T-helper 1 cell (primary cell): ENCODE results near the gene FFAR3.
"Not testable (repeated sequence)": the region's sequence is repeated elsewhere in the genome, so short reads cannot be mapped to it uniquely, and the experiment has no call there.

Source experiments
- DNase-seq, 5 donors: peaks; one replicate each; pipeline ENCODE4 v3.0.0-alpha.2; 2012 to 2020

Gene FFAR3

GRCh38 chr19:35377656-35378055 lies 19.4 kb downstream of the FFAR3 start:
- no peak for DNase-seq

- DNase-seq = no peak
Observed at GRCh38 chr19:35378356-35378755, 20.1 kb downstream of the FFAR3 start.

DNA sequence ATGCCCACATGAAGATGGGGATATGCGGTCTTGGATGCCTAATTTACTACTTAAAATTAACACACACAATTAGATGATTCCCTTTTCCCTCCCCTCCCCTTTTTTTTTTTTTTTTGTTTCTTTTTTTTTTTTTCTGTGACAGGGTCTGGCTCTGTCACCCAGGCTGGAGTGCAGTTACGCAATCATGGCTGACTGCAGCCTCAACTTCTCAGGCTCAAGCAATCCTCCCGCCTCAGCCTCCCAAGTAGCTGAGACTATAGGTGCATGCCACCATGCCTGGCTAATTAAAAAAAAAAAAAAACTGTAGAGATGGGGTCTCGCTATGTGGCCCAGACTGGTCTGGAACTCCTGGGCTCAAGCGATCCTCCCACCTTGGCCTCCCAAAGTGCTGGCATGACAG lies 21.3 kb downstream of the FFAR3 start:
- DNase-seq = not testable (repeated sequence)

GRCh38 chr19:35379992-35380391 lies 21.7 kb downstream of the FFAR3 start:
- DNase-seq = no peak

- no peak for DNase-seq
Observed at GRCh38 chr19:35380450-35381124, 22.3 kb downstream of the FFAR3 start.

DNA sequence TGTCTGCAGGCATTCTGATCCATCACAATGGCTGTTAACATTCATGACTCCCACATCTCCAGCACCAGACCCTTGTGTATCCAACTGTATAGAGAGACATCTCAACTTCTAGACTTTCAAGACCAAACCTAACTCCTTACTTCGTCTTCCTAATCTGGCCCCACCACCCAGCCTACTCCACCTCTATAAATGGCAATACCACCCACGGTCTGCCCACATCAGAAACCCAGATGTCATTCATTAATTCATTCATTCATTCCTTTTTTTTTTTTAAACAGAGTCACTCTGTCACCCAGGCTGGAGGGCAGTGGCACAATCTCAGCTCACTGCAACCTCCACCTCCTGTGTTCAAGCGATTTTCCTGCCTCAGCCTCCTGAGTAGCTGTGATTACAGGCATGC lies 23.1 kb downstream of the FFAR3 start:
- no peak for DNase-seq

- DNase-seq = no peak
Observed at GRCh38 chr19:35381926-35382325, 23.7 kb downstream of the FFAR3 start.

DNA sequence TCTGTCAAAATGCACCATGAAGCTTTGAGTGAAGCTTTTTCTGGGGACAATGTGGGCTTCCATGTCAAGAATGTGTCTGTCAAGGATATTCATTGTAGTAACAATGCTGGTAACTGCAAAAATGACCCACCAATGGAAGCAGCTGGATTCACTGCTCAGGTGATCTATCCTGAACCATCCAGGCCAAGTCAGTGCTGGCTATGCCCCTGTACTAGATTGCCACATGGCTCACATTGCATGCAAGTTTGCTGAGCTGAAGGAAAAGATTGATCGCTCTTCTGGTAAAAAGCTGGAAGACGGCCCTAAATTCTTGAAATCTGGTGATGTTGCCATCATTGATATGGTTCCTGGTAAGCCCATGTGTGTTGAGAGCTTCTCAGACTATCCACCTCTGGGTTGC lies 25.3 kb downstream of the FFAR3 start:
- no peak for DNase-seq

GRCh38 chr19:35388277-35389054 lies 30.2 kb downstream of the FFAR3 start:
- no peak for DNase-seq

- DNase-seq = no peak
Observed at GRCh38 chr19:35389192-35389861, 31.1 kb downstream of the FFAR3 start.

- no peak for DNase-seq
Observed at GRCh38 chr19:35392742-35393715, 34.8 kb downstream of the FFAR3 start.

DNA sequence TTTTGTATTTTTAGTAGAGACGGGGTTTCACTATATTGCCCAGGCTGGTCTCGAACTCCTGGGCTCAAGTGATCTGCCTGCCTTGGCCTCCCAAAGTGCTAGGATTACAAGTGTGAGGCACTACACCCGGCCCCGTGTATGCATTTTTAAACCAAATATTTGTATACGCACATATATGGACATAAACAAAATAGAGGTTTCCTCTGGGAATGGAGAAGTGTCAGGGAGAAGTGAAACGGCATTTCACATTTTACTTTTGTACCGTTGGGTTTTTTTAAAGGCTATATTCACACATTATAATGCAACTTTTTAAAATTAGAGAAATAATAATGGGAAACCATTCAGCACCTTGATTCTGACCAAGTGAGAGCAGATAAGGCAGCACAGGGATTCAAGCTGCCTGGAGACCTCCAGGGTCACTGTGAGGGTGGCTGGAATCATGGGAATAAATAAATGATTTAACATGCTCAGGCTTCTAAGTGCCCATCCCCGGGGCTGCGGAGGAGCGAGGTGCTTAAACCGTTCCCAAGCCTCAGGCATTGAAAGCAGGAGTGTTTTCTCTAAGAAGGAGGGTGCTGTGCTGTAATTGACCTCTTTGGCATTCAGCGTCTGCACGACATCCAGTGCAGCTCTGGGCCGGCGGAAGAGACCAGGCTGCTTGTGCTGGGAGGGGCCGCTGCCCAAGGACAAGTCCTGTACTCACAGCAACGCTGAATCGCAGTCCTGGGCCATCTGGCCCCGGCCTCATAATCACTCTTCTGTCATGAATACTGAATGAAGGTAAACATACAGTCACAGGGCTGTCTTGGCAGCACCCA lies 37.3 kb downstream of the FFAR3 start:
- DNase-seq = no peak

DNA sequence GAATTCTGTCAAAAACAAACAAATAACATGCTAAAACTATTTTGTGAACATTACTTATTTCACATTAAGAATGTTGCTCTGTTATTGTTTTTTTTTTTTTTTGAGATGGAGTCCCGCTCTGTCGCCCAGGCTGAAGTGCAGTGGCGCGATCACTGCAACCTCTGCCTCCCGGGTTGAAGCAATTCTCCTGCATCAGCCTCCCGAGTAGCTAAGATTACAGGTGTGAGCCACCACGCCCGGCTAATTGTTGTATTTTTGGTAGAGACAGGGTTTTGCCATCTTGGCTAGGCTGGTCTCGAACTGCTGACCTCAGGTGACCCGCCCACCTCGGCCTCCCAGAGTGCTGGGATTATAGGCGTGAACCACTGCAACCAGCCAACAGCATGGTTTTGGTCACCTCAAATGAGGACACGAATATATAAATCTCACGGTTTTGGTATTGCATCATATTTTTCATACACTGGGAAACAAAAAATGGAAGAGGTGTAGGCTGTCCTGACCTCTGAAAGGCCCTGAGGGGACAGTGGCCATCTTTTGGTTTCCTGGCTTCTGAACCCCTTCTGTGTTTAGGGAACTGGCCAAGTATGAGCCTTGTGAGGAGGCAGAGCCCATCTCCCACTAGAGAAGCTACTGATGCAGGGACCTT lies 38.1 kb downstream of the FFAR3 start:
- no peak for DNase-seq

GRCh38 chr19:35397064-35397463 lies 38.8 kb downstream of the FFAR3 start:
- DNase-seq = no peak

- DNase-seq = no peak
Observed at GRCh38 chr19:35398570-35398969, 40.3 kb downstream of the FFAR3 start.

DNA sequence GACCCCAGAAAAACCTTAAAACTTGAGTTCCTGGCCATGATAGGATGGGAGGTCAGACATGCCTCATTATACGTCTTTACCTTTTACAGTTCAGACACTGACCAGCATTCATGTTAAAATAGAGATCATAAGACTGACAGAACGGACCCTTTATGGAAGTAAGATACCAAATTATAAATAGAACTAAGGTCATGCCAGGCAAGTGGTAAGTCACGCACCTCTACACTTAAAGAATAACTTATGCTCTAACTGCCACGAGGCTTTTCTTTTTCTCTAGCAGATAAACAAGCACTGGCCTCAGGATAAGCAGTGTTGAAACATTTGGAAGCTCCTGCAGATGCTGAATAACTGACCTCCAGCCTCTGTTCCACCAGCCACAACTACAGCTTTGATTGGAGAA lies 41.0 kb downstream of the FFAR3 start:
- no peak for DNase-seq

DNA sequence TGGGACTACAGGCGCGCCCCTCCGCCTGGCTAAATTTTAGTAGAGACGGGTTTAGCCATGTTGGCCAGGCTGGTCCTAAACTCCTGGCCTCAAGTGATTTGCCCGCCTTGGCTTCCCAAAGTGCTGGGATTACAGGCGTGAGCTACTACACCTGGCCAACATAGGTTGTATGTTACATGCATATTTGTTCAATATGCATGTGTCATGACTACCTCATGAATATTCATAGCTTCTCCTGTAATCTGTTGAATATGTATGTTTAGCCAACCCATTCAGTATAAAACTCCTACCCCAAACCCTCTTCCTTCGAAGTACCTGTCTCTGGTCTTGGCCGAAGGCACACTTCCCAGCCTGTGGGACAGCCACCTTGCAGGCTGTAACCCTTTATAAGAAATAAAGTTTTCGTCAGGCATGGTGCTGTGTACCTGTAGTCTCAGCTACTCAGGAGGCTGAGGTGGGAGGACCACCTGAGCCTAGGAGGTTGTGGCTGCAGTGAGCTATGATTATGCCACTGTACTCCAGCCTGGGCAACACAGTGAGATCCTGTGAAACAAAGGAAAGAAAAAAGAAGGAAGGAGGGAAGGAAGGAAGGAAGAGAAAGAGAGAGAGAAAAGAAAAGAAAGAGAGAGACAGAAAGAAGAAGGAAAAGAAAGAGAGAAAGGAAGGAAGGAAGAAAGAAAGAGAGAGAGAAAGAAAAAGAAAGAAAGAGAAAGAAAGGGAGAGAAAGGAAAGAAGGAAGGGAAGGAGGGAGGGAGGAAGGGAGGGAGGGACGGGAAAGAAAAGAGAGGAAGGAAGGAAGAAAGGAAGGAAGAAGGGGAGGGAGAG lies 41.9 kb downstream of the FFAR3 start:
- no peak for DNase-seq

DNA sequence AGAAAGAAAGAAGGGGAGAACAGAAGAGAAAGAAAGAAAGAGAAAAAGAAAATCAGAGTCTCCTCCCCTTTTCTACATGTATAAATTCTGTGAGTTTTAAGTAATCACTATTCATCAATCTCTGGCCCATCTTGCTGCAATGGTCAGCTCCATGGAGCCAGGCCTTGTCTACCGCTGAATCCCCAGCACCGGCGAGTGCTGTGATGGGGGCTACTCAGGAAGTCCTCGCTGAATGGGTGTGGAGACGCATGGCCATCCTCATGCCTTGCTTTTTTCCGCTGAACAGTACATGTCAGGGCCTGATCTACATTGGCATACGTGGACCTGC lies 42.5 kb downstream of the FFAR3 start:
- no peak for DNase-seq

GRCh38 chr19:35401416-35401815 lies 43.2 kb downstream of the FFAR3 start:
- DNase-seq = not testable (repeated sequence)

DNA sequence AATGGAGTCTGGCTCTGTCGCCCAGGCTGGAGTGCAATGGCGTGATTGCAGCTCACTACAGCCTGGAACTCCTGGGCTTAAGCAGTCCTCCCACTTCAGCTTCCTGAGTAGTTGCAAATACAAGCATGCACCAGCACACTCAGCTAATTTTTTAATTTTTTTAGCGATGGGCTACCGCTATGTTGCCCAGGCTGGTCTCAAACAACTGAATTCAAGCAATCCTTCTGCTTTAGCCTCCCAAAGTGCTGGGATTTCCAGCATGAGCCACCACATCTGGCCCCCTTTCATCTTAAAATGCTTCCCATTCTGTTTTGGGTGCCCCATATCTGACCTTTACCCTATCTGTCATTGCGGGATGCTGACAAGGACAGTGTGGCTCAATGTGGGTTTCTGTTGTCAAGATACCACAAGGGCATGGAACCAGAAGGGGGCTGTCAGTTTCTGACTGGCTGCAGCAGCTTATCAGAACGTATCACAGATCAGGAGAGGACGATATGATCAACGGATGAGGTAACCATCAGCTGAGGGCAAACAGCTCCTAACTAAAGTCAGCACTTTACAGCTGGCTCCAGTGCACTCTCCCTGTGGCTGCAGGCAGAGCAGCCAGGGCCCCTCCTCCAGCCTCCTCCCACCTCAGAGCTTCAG lies 45.0 kb downstream of the FFAR3 start:
- no peak for DNase-seq
